H1 (cell line): ENCODE measurements around the gene SLC13A3. TPM values are rescaled to one million over a fixed set of nuclear protein-coding genes. Genes with fewer than 3 reads are reported as not detected.

ENCODE experiments used
- CTCF ChIA-PET: fragments of 300-600 bp; sonication (Branson Sonifier 250); formaldehyde crosslinking; loops from one replicate; lab custom pipeline; 2021; ENCODE audit not compliant: partially characterized antibody; lab: Charles Lee
- POLR2A ChIA-PET: fragments of 300-600 bp; sonication (Branson Sonifier 250); formaldehyde crosslinking; loops from one replicate; lab custom pipeline; 2021; ENCODE audit warnings: inconsistent platforms; ENCODE audit not compliant: partially characterized antibody; lab: Charles Lee
- DNase-seq, 2 experiments: peaks; one replicate each; pipeline versions ENCODE4 v3.0.0 to v3.0.0-alpha.2; 2010 to 2022; ENCODE audit warnings: low spot score in 2 of 2, low read depth in 1 of 2, mixed read lengths in 1 of 2
- FAIRE-seq: peaks from 2 replicates; lab custom pipeline; 2011; peaks lifted over from hg19 to GRCh38; lab: Jason Lieb, UNC
- H2AFZ ChIP-seq: 2 replicates; pipeline ENCODE4 v1.8.1; 2012; ENCODE audit warnings: low read length, inconsistent platforms
- H2AK5ac ChIP-seq: 2 replicates; pipeline ENCODE4 v1.6.1; 2013; ENCODE audit warnings: low read depth, low read length
- H2BK120ac ChIP-seq: replicated peaks from 2 replicates; pipeline ENCODE3; 2013; ENCODE audit warnings: low read depth, low read length, inconsistent platforms
- H2BK12ac ChIP-seq: 2 replicates; pipeline ENCODE4 v1.6.1; 2013; ENCODE audit warnings: low read depth, low read length
- H2BK15ac ChIP-seq: 2 replicates; pipeline ENCODE4 v1.6.1; 2013; ENCODE audit warnings: low read length
- H2BK20ac ChIP-seq: 2 replicates; pipeline ENCODE4 v1.6.1; 2013; ENCODE audit warnings: low read length
- H2BK5ac ChIP-seq: 2 replicates; pipeline ENCODE4 v1.6.1; 2013; ENCODE audit warnings: low read depth, low read length
- H3K14ac ChIP-seq: 2 replicates; pipeline ENCODE4 v1.6.1; 2013; ENCODE audit warnings: inconsistent platforms; ENCODE audit not compliant: insufficient read length
- H3K18ac ChIP-seq: 2 replicates; pipeline ENCODE4 v1.6.1; 2013; ENCODE audit warnings: low read length; ENCODE audit errors: extremely low read depth
- H3K23ac ChIP-seq: 2 replicates; pipeline ENCODE4 v1.6.1; 2013; ENCODE audit warnings: inconsistent platforms; ENCODE audit not compliant: insufficient read length
- H3K23me2 ChIP-seq: 2 replicates; pipeline ENCODE4 v1.6.1; 2013; ENCODE audit warnings: low read depth, low read length
- H3K27ac ChIP-seq: 2 replicates; pipeline ENCODE4 v1.6.1; 2011; ENCODE audit warnings: low read depth, low read length, inconsistent platforms
- H3K27me3 ChIP-seq, 4 experiments: replicated peaks in 1 of 4; 1 replicate in 1 of 4; 2 replicates in 3 of 4; pipeline versions ENCODE4 v1.6.1 to v1.8.1; 2011 to 2013; ENCODE audit warnings: low read length in 3 of 4, mild to moderate bottlenecking in 3 of 4, inconsistent platforms in 2 of 4, mixed read lengths in 2 of 4, moderate library complexity in 1 of 4; ENCODE audit not compliant: control insufficient read depth in 3 of 4, insufficient read depth in 3 of 4; ENCODE audit errors: extremely low read depth in 1 of 4
- H3K36me3 ChIP-seq, 4 experiments: 2 replicates each; pipeline versions ENCODE4 v1.6.1 to v1.8.1; 2011 to 2013; ENCODE audit warnings: mild to moderate bottlenecking in 4 of 4, low read length in 3 of 4, moderate library complexity in 2 of 4, control low read depth in 1 of 4, inconsistent platforms in 1 of 4; ENCODE audit not compliant: insufficient read depth in 4 of 4, control insufficient read depth in 2 of 4
- H3K4ac ChIP-seq: replicated peaks from 2 replicates; pipeline ENCODE3; 2013; ENCODE audit warnings: low read length, low read depth, mixed read lengths, inconsistent platforms; ENCODE audit not compliant: insufficient read length
- H3K4me1 ChIP-seq, 4 experiments: replicated peaks in 1 of 4; 1 replicate in 1 of 4; 2 replicates in 3 of 4; pipeline versions ENCODE4 v1.6.1 to v1.8.1; 2011 to 2013; ENCODE audit warnings: low read length in 3 of 4, inconsistent platforms in 2 of 4, mixed read lengths in 1 of 4; ENCODE audit not compliant: insufficient read depth in 4 of 4, control insufficient read depth in 3 of 4
- H3K4me2 ChIP-seq, 2 experiments: 2 replicates each; pipeline versions ENCODE4 v1.6.1 to v1.8.1; 2011 to 2013; ENCODE audit warnings: low read depth in 2 of 2, low read length in 2 of 2, control low read depth in 1 of 2, inconsistent platforms in 1 of 2, mild to moderate bottlenecking in 1 of 2; ENCODE audit not compliant: insufficient read depth in 1 of 2
- H3K4me3 ChIP-seq, 4 experiments: fragments of 200-600, 300-600 bp in 1 of 4; sonication (generic), shearing (Covaris generic), sonication (Bioruptor Twin) in 1 of 4; 2 replicates each; pipeline versions ENCODE4 v1.5.1 to v1.8.1; 2011 to 2016; ENCODE audit warnings: low read length in 4 of 4, low read depth in 3 of 4, control low read depth in 2 of 4, inconsistent platforms in 2 of 4, mild to moderate bottlenecking in 2 of 4, mixed read lengths in 1 of 4, moderate library complexity in 1 of 4; ENCODE audit not compliant: insufficient read depth in 2 of 4; ENCODE audit errors: extremely low read depth in 1 of 4
- H3K56ac ChIP-seq: replicated peaks from 2 replicates; pipeline ENCODE3; 2013; ENCODE audit warnings: low read depth, mild to moderate bottlenecking, mixed read lengths, low read length, inconsistent platforms; ENCODE audit not compliant: insufficient read length
- H3K79me1 ChIP-seq: 2 replicates; pipeline ENCODE4 v1.6.1; 2013; ENCODE audit warnings: low read depth, low read length, control low read depth
- H3K79me2 ChIP-seq, 2 experiments: 2 replicates each; pipeline versions ENCODE4 v1.6.1 to v1.8.1; 2012 to 2013; ENCODE audit warnings: low read length in 2 of 2, mild to moderate bottlenecking in 2 of 2, inconsistent platforms in 1 of 2; ENCODE audit not compliant: insufficient read depth in 2 of 2, control insufficient read depth in 1 of 2
- H3K9ac ChIP-seq, 4 experiments: replicated peaks in 1 of 4; 1 replicate in 1 of 4; 2 replicates in 3 of 4; pipeline versions ENCODE4 v1.6.1 to v1.8.1; 2011 to 2013; ENCODE audit warnings: low read depth in 3 of 4, low read length in 3 of 4, control low read depth in 2 of 4, mild to moderate bottlenecking in 2 of 4, moderate library complexity in 2 of 4, inconsistent platforms in 1 of 4; ENCODE audit errors: extremely low read depth in 1 of 4
- H3K9me3 ChIP-seq, 2 experiments: 2 replicates each; pipeline versions ENCODE4 v1.6.1 to v1.8.1; 2012 to 2013; ENCODE audit warnings: mild to moderate bottlenecking in 2 of 2, moderate library complexity in 2 of 2, control low read depth in 1 of 2, inconsistent platforms in 1 of 2, low read depth in 1 of 2, low read length in 1 of 2, mixed read lengths in 1 of 2; ENCODE audit not compliant: insufficient read depth in 2 of 2
- H4K20me1 ChIP-seq, 2 experiments: replicated peaks in 1 of 2; 2 replicates each; pipeline versions ENCODE3 to v1.8.1; 2011 to 2013; ENCODE audit warnings: inconsistent platforms in 2 of 2, low read length in 2 of 2, mild to moderate bottlenecking in 1 of 2; ENCODE audit not compliant: insufficient read depth in 2 of 2, control insufficient read depth in 1 of 2
- H4K5ac ChIP-seq: 2 replicates; pipeline ENCODE4 v1.6.1; 2013; ENCODE audit warnings: low read length, low read depth, mixed read lengths, inconsistent platforms; ENCODE audit not compliant: insufficient read length
- H4K8ac ChIP-seq: 2 replicates; pipeline ENCODE4 v1.8.0; 2013; ENCODE audit warnings: mild to moderate bottlenecking, moderate library complexity, low read length, inconsistent platforms; ENCODE audit not compliant: insufficient read depth; ENCODE audit errors: extremely low read depth
- H4K91ac ChIP-seq: replicated peaks from 2 replicates; pipeline ENCODE3; 2013; ENCODE audit warnings: low read length, mixed read lengths, inconsistent platforms; ENCODE audit not compliant: insufficient read length
- ATF3 ChIP-seq: IDR thresholded peaks from 2 replicates; pipeline ENCODE4 v1.6.1; 2011; ENCODE audit warnings: low read depth, mild to moderate bottlenecking, low read length; ENCODE audit not compliant: insufficient read depth
- E2F6 ChIP-seq: IDR thresholded peaks from 2 replicates; pipeline ENCODE4 v1.6.1; 2012; ENCODE audit warnings: inconsistent platforms
- HDAC6 ChIP-seq: IDR thresholded peaks from one replicate; pipeline ENCODE4 v1.7.1; 2012; ENCODE audit warnings: low read depth, mild to moderate bottlenecking, inconsistent platforms, low read length, moderate library complexity
- JUND ChIP-seq: IDR thresholded peaks from 2 replicates; pipeline ENCODE4 v1.6.1; 2011; ENCODE audit warnings: mild to moderate bottlenecking, improper control_type of control experiment, low read length
- KDM4A ChIP-seq: IDR thresholded peaks from one replicate; pipeline ENCODE4 v1.7.1; 2012; ENCODE audit warnings: low read depth, mild to moderate bottlenecking, moderate library complexity, low read length, inconsistent platforms; ENCODE audit not compliant: severe bottlenecking
- KDM5A ChIP-seq: fragments of 200-600 bp; IDR thresholded peaks from 2 replicates; pipeline ENCODE4 v1.7.1; 2012; ENCODE audit warnings: mild to moderate bottlenecking, low read length, inconsistent platforms, mixed read lengths
- MAFK ChIP-seq: IDR thresholded peaks from 2 replicates; pipeline ENCODE4 v1.6.1; 2012; ENCODE audit warnings: low read depth, mild to moderate bottlenecking, improper control_type of control experiment, low read length
- MAX ChIP-seq: IDR thresholded peaks from 2 replicates; pipeline ENCODE4 v1.6.1; 2012; ENCODE audit warnings: inconsistent platforms
- PHF8 ChIP-seq: fragments of 200-600 bp; sonication (generic); conservative IDR thresholded peaks from 2 replicates; pipeline ENCODE4 v1.7.1; 2012; ENCODE audit warnings: low read depth, mild to moderate bottlenecking, inconsistent platforms, low read length, moderate library complexity
- POLR2A ChIP-seq, 2 experiments: IDR thresholded peaks; 1 replicate in 1 of 2; 2 replicates in 1 of 2; pipeline ENCODE4 v1.6.1; 2011; ENCODE audit warnings: low read depth in 2 of 2, low read length in 2 of 2, mild to moderate bottlenecking in 2 of 2; ENCODE audit errors: control extremely low read depth in 1 of 2
- POLR2AphosphoS5 ChIP-seq: IDR thresholded peaks from 2 replicates; pipeline ENCODE4 v1.6.1; 2011; ENCODE audit warnings: low read depth, low read length
- RFX5 ChIP-seq: IDR thresholded peaks from 2 replicates; pipeline ENCODE4 v1.6.1; 2011; ENCODE audit warnings: low read depth, low read length, improper control_type of control experiment, borderline replicate concordance
- SP4 ChIP-seq: IDR thresholded peaks from 2 replicates; pipeline ENCODE4 v1.6.1; 2012; ENCODE audit warnings: low read length, inconsistent platforms
- TBP ChIP-seq: IDR thresholded peaks from 2 replicates; pipeline ENCODE4 v1.6.1; 2011; ENCODE audit warnings: low read depth, low read length, improper control_type of control experiment
- WGBS, 2 experiments: shearing (Covaris generic) in 1 of 2; methylation state at CpG; one replicate each; pipeline versions ENCODE4 v1.1.6 to v1.1.7; 2013 to 2015; ENCODE audit warnings: low lambda C conversion rate in 2 of 2, mixed read lengths in 2 of 2, inconsistent platforms in 1 of 2, low coverage in 1 of 2, missing lambda C conversion rate in 1 of 2; ENCODE audit not compliant: insufficient replicate concordance in 2 of 2, insufficient coverage in 1 of 2, insufficient read length in 1 of 2; ENCODE audit errors: extremely low coverage in 1 of 2, missing lambda C conversion rate in 1 of 2; 5-methylcytosine and 5-hydroxymethylcytosine counted together
- polyA plus RNA-seq, 7 experiments: library from polyadenylated mRNA; depleted of rRNA in 3 of 7; stranded (reverse) in 5 of 7; unstranded in 2 of 7; fragments of >200 nt in 5 of 7; fragments of 200-250 nt in 2 of 7; gene quantifications; 1 replicate in 5 of 7; 2 replicates in 1 of 7; 4 replicates in 1 of 7; pipeline versions ENCODE4 v1.2.1 to v1.2.3, GENCODE V29; 2011 to 2013; ENCODE audit warnings: missing spikeins in 2 of 7, mixed read lengths in 2 of 7
- total RNA-seq: library from RNA; stranded (reverse); fragmentation: NEBNext Ultra II Directional; extraction: Animal tissue kit (Norgen Biotek cat#: 25700); gene quantifications from 2 replicates; pipeline ENCODE4 v1.2.1, GENCODE V29; 2021

The SLC13A3 gene
- total and polyA plus RNA-seq, 2 of the 8 experiments (the other 6 are each of a cell fraction or from before 2014, with no cell fraction given) = 9.4 to 12.6 TPM

GRCh38 chr20:46647469-46647868 is 3.8 kb downstream of the SLC13A3 start:
- Histone ChIP-seq H4K20me1 (peaks cover 0 to 5% of the 10 kb centered on the region in 2 experiments), H3K9ac (no peak overlapping the region), H2BK20ac (no peak overlapping the region), H3K4me2 (no peak overlapping the region), H3K23ac (no peak overlapping the region), H3K9me3 (no peaks in the 10 kb centered on the region), H3K27me3 (peaks cover 0 to 25% (median 15%) of the 10 kb centered on the region in 4 experiments; a peak in 5 of 7 replicates), H2BK5ac (no peak overlapping the region), H2AK5ac (no peak overlapping the region), H3K79me2 (no peaks in the 10 kb centered on the region), H3K18ac (no peak overlapping the region), H3K4me3 (no peak overlapping the region), H3K27ac (no peak overlapping the region), H3K4me1 (peaks cover 0 to 7% (median 1%) of the 10 kb centered on the region in 4 experiments; a peak in 3 of 7 replicates), H3K14ac (no peak overlapping the region), H3K79me1 (no peaks in the 10 kb centered on the region; the same call in 1 of the 2 replicates), H2BK12ac (no peak overlapping the region), H3K36me3 (no peaks in the 10 kb centered on the region), H4K5ac (no peak overlapping the region), H3K4ac (no peak overlapping the region), H2AFZ (no peak overlapping the region), H4K8ac (no peak overlapping the region), H3K23me2 (peaks cover 7% of the 10 kb centered on the region), H3K56ac (no peak overlapping the region), H2BK15ac (no peak overlapping the region), H4K91ac (no peak overlapping the region), H2BK120ac (no peak overlapping the region)
- 74% methylated on average over 4 of the region's 4 CpGs; no CpG with 5 or more reads in 1 of the 2 experiments for WGBS, 2 experiments
- POLR2A ChIA-PET = interaction anchor here (0.6 kb wide), 1 partner anchor 65 kb away, joined by 3 read pairs; no protein-coding TSS in a partner anchor
- DNase-seq (no peak), FAIRE-seq (no peak)
- CTCF ChIA-PET = interaction anchor here (0.6 to 1.6 kb wide), 6 partner anchors 34 to 1840 kb away, joined by 3 to 11 read pairs (median 4); no protein-coding TSS in a partner anchor
- TF ChIP-seq E2F6 = no peak
- TF ChIP-seq RFX5 = no peak
- TF ChIP-seq PHF8 = no peak
- TF ChIP-seq JUND = no peak
- TF ChIP-seq ATF3 = no peak
- TF ChIP-seq KDM5A = no peak
- no peak for TF ChIP-seq HDAC6
- no peak for TF ChIP-seq KDM4A
- TF ChIP-seq SP4 = no peak
- TF ChIP-seq POLR2AphosphoS5 = no peak
- TF ChIP-seq MAFK = no peak
- no peak for TF ChIP-seq POLR2A (IDR thresholded peaks at IDR 0.05; ENCODE audit: control extremely low read depth in 1 of 2, low read depth in 2 of 2, low read length in 2 of 2)
- no peak for TF ChIP-seq MAX
- TF ChIP-seq TBP = no peak
